C4-2B (cell line): ENCODE data around the gene GRK6.

Experiments used
- ZFX ChIP-seq: fragments of 450-650 bp; IDR thresholded peaks from 2 replicates; pipeline ENCODE4 v1.6.1; 2017
- TF ChIP-seq, protein P1 (sequence below): fragments of 450-650 bp; conservative IDR thresholded peaks from 2 replicates; pipeline ENCODE4 v1.5.1; 2017; ENCODE audit warnings: mild to moderate bottlenecking

- TF ChIP-seq, protein P1, sequence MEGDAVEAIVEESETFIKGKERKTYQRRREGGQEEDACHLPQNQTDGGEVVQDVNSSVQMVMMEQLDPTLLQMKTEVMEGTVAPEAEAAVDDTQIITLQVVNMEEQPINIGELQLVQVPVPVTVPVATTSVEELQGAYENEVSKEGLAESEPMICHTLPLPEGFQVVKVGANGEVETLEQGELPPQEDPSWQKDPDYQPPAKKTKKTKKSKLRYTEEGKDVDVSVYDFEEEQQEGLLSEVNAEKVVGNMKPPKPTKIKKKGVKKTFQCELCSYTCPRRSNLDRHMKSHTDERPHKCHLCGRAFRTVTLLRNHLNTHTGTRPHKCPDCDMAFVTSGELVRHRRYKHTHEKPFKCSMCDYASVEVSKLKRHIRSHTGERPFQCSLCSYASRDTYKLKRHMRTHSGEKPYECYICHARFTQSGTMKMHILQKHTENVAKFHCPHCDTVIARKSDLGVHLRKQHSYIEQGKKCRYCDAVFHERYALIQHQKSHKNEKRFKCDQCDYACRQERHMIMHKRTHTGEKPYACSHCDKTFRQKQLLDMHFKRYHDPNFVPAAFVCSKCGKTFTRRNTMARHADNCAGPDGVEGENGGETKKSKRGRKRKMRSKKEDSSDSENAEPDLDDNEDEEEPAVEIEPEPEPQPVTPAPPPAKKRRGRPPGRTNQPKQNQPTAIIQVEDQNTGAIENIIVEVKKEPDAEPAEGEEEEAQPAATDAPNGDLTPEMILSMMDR: no peak
- TF ChIP-seq ZFX: no peak
Measured at GRCh38 chr5:177471610-177472356, 45.3 kb downstream of the GRK6 start.
